Left ventricle myocardium superior (tissue), 1 donor: ENCODE data around the gene PRDM12. TPM values are rescaled to one million over a fixed set of nuclear protein-coding genes. Genes with fewer than 3 reads are reported as not detected.

Source experiments
- ATAC-seq: fragments of 200-7000 bp; cut with Tn5 transposase; one replicate; pipeline ENCODE4 v1.9.1; 2020; ENCODE audit warnings: mild to moderate bottlenecking, moderate library complexity
- DNase-seq: peaks from one replicate; pipeline ENCODE4 v3.0.0-alpha.2; 2020
- intact Hi-C: fragments of 100-400 bp; cut with micrococcal nuclease; formaldehyde crosslinking; loops from one replicate; pipeline ENCODE4 v1.11.0; 2022
- total RNA-seq: library from RNA; stranded (reverse); fragmentation: NEBNext Ultra II Directional; extraction: Animal tissue kit (Norgen Biotek cat#: 25700); gene quantifications from one replicate; pipeline ENCODE4 v1.2.1, GENCODE V29; 2021
- donor health status: DM: no; HTN: yes; CAD: no; lungs with severe emphysema.

The PRDM12 gene
- total RNA-seq, 1 donor from 2014 or later, result not detected

DNA sequence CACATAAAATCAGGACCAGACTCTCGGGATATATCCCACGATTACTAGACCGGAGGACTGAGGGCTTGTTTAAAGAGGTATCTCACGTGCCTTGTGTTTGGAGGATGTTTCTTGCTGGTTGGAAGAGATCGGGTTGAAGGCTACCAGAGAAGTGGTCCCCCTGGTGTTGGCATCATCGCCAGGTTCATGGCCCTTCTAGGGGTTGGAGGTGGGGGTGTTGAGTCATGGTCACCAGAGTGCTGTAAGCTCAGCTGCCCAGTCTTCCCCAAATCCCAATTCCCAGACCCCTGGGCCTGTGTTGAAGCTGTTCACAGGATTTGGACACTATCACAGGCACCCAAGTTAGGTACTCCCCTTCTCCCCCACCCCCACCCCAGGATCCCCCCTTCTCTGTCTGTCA, 29.1 kb upstream of the PRDM12 start:
- no peak for ATAC-seq
- intact Hi-C loops, result no loop called here
- no peak for DNase-seq

DNA sequence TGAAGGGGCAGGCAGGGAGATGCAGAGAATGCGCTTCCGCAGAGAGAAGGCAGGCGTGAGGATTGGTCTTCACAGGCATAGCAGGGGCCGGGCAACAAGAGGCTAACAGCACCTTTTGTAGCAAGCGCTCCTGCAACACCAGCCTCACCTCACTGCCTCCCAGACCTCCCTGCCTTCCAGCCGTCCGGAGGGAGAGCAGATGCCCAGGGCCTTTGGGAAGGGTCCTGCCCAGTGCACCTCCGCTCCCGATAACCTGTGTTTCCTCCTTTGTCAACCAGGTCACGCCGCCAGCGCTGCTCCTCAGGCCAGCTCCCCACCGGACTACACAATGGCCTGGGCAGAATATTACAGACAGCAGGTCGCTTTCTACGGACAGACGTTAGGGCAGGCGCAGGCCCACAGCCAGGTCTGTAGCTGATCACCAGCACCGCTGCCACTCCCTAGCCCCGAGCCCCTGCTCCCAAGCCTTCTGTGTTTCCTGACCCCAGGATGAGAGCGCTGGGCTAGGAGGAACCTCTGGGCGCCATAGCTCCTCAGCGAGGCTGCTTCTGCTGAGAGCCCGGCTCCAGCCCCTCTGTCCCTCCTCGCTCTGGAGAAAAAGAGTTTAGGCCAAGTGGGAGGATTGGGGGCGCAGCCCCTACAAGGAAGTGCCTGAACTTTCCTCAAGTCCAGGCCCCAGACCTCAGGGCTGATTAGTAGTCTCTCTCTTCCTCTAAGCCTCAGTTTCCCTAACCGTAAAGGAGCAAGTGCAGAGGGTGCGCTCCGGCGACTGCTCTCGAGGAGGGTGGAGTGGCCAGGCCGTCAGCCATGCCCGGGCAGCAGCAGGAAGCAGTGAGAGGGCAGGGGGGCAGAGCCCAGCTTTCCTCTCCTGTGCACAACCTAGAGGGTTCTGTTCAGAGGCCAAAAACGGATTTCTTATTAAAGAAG, 28.4 kb upstream of the PRDM12 start:
- DNase-seq, result no peak
- no peak for ATAC-seq
- intact Hi-C loops, result no loop called here

DNA sequence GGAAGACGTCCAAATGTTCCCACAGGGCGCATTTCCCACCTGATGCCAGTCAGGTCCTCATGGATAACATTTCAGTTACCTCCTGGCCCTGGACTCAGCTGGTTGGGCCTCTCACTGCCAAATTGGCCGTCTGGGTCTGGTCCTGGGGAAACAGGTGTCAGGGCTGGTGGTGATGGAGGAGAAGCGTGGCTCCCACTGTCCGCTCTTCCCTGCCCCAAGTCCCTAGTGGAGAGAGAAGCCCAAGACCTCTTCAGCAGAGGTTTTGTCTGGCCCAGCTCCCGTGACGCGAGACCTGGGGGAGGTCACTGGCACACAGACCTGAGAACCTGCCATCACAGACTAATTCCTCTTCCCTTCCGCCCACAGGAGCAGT, 27.8 kb upstream of the PRDM12 start:
- DNase-seq (no peak), ATAC-seq (no peak)
- intact Hi-C loops, result no loop called here

DNA sequence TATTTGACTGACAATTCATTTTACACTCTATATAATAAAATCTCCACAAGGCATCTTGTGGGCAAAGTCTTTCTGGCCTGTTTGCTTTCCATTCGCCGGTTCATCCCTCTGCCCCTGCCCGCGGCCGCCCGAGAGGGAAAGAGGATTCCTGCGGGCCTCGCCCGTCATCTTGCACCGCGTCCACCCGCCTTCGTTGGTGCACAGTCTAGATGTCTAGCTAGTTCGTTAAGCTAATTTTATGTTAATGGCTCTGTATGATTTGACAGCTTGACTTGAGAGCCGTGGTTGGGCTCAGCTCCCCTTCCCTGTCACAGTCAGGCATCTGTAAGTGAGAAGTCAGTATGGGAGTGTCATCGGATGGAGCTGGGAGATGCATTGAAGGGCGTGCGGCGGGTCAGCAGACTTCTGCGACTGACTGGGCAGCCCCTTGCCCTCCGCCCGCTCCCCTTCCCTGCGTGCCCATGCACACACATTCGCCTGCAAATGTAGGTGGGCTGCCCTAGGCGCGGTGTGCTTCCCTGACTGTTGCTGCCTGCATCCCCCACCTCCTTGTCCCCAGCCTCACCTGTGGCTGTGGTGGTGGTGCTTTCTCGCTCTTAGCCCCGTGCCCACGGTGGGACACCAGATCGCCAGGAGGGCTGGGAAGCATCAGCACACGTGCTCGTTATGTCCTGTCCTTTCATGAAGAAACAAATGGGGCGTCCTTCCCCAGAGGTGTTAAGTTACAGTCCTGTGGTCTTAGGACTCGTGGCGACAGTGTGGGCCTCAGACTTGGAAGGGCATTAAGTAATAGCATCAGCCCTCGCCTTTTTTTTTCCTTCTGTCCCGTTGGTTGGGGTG, 25.9 kb upstream of the PRDM12 start:
- ATAC-seq (no peak), DNase-seq (no peak)
- intact Hi-C loops, result no loop called here

DNA sequence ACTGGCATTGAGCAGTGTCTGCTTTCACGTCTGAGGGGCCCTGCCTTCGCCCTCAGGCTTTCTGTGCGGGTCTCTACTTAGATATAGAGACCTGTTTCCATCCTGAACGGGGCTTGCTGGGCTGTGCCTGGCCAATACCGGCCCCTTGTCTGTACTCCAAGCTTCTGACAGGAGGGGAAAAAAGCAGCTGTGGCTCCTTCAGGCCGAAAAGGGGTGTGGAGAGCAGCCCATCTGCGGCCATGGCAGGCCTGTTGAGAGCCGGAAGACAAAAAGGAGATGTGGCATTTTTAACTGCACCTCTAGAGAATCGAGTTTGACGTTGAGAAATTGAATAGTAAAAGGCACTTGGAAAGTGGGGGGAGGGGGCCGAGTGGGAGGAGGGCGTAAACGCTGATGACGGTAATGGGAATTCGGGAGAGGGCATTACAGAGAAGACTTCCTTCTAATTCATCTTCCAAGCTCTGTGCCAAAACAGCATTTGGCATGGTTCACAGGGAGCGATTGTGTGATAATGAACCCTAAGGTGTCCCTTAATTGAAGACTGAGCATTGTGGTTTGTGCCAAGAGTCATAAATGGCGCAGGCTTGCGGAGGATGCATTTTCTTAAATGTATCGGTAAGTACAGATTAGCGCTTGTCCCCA, 25.1 kb upstream of the PRDM12 start:
- ATAC-seq (no peak), DNase-seq (no peak)
- intact Hi-C loops, result no loop called here

DNA sequence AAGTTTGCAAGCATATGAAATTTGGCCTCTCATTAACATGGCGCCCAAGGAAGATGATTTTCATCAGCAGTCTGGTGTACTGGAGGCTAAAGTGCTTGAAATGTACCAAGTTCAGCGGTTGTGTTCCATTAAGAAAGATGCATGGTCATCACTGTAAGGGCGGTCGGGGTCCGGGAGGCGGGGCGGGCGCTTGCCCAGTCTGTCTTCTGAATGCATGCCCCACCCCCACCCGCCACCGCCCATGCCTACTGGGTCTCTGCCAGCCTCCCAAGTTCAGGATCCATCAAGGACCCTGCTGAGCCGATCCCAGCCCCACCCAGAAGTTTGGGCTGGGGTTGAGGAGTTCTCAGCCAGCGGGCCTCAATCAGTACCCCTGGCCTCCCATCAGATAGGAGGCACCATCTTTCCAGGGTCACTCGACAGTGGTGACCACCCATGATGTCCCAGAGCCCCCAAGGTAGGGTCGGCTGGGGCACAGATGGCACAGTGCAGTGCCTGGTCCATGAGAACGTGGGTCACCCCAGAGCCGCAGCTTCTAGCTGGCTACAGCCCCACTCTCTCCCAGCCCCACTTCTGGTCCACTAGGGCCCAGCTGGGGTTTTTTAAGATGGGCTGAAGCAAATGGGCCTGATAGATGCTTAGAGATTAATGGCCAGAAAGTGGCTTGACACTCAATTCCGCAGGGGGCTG, 24.4 kb upstream of the PRDM12 start:
- ATAC-seq (no peak), DNase-seq (no peak)
- intact Hi-C loops, result no loop called here

DNA sequence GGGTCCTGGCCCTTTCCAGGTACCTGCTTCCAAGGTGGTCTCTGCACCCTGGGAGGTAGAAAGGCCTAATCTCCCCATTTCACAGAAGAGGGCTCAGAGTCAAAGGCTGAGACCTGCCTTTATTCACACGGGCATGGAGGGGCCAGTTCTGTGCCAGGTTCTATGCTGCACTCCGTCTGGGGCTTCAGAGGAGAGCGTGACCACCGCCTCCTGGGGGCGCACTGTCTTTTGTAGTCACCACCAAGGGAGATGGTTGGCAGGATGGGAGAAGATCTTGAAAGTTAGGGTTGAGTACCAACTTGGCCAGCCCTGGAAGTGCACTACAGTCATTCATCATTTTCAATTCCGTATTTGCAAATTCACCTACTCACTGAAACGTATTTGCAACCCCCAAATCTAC, 23.7 kb upstream of the PRDM12 start:
- ATAC-seq (no peak), DNase-seq (no peak)
- intact Hi-C loops, result no loop called here

DNA sequence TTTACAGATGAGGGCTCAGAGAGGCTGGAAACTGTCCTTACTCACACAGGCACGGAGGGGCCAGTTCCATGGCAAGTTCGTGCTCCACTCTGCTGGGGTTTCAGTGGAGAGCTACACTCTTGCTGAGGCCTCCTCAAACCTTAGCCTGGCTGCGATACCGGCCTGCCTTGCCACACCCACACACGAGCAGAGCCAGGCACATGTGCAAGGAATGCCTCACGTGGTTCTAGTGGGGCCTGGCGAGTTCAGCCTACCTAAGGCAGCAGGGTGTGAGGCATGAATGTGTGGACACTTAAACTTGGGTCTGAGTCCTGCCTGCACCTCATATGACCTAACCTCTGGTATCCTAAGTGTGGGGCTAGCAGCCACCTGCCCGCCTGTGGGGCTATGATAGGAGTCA, 21.5 kb upstream of the PRDM12 start:
- intact Hi-C loops, result no loop called here
- DNase-seq, result peak; percentile 9
- no peak for ATAC-seq

DNA sequence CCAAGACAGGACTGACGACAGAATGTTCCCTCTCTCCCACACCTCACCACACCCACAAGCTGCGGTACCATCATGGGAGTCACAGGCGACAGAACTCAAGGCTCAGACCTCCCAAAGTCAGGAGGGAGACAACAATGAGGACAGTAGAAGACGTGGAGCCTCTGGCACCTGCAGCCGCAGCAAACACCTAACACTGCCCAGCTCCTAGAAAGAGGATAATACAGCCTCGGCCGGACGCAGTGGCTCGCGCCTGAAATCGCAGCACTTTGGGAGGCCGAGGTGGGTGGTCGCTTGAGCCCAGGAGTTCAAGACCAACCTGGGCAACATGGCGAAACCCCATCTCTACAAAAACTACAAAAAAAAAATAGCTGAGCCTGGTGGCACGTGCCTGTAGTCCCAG, 13.2 kb upstream of the PRDM12 start:
- intact Hi-C loops, result no loop called here
- DNase-seq (no peak), ATAC-seq (no peak)

DNA sequence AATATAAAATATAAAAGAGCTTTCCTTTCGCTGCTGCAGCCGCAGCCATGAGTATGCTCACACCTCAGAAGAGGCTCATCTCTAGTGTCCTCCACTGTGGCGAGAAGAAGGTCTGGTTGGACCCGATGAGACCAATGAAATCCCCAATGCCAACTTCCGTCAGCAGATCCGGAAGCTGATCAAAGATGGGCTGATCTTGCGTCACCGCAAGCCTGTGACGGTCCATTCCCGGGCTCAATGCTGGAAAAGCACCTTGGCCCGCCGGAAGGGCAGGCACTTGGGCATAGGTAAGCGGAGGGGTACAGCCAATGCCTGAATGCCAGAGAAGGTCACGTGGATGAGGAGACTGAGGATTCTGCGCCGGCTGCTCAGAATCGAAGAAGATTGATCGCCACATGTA, 12.6 kb upstream of the PRDM12 start:
- DNase-seq, result no peak
- ATAC-seq, result no peak
- intact Hi-C loops, result no loop called here

DNA sequence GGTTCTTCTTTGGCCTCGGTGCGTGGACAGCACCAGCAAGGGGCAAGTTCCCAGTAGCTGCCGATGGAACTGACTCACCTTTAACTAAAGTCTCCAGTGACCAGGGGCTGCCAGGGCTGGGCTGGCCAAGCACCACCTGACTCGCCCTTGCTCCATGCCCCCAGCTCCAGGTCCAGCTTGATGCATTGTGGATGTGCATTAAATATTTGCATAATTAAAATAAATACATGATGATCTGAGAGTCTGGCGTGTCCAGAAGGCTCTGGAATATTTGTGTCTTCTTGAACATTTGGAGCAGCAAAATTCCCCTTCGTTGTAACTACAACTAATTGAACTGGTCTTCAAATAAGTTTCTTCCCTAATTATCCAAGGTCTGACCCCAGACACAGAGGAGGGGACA, 9.5 kb upstream of the PRDM12 start:
- intact Hi-C loops, result no loop called here
- ATAC-seq (no peak), DNase-seq (no peak)

DNA sequence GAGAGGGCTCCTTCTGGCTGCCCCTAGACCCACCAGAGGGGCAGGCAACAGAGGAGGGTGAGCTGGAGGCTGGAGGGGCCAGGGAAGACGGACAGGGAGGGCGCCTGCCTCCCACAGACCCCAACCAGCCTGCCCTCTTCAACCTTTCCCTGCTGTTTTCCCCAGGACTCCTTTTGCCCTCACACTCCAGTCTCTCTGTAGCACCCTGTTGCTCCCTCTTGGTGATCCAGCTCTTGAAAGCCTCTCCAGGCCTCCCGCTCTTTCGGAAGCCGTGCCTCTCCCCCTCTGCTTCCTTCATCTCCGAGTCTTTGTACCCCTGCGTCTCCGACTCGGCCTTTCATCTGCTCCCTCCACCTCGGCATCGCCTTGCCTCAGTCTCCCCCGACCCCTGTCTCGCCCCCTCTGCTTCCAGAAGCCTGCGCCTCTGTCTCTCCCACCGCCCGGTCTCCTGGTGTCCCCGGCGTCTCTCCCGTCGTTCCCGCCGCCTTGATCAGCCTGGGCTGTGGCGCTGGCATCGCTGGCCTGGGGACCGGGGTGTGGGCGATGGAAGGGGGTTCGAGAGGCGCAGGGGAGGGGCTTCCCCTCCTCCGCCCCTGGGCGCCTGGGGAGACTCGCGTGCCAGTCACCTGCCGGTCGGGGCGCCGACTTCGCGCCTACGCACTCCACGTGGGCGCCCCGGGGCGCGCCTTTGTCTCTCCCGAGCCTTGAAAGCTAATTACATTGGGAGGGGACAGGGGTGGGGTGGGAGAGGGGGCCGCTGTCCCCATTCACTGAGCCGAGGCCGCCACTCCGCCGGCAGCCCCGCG, 5.3 kb upstream of the PRDM12 start:
- intact Hi-C loops, result no loop called here
- no peak for DNase-seq
- no peak for ATAC-seq

DNA sequence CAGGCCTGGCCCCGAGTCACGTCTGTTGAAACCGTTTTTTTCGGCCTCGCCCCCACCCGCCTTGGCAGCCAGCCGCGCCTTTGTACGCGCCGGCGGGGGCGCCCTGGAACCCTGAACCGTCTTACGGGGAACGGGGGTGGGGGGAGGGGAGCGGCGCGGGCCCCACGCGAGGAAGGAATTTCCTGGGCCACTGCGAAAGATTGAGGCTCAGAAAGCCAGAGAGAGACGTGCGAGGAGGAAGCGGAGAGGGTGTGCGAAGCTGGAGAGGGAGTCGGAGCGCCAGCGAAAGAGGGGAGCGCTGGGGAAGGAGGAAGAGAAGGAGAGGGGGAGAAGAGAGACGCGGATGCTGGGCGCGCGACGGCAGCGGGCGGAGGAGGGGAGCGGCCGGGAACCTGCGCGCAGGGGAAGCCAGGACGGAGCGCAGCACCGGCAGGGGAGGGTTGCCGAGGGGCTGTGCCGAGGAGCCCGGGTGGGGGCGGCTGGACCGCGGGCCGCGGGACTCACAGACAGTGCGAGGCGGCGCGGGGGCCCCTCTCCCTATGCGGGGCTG, 4.6 kb upstream of the PRDM12 start:
- intact Hi-C loops, result no loop called here
- DNase-seq, result no peak
- no peak for ATAC-seq

DNA sequence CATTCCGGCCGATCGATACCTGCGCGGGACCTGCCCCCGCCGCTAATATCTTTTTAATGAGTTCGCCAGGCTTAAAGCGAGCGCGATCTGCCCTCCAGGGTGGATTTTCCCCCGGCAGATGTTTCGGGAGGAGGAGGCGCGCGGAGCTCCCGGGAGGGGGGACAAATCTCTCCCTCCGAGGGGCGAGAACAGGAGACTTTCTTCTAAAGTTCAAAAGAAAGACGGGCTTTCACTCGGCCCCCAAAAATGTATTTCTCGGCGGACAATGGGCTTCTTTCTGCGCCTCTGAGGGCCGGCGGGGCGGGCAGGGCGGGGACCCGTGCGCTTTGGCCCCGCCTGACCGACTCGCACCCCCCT, 4.1 kb upstream of the PRDM12 start:
- intact Hi-C loops, result no loop called here
- no peak for ATAC-seq
- DNase-seq, result no peak

DNA sequence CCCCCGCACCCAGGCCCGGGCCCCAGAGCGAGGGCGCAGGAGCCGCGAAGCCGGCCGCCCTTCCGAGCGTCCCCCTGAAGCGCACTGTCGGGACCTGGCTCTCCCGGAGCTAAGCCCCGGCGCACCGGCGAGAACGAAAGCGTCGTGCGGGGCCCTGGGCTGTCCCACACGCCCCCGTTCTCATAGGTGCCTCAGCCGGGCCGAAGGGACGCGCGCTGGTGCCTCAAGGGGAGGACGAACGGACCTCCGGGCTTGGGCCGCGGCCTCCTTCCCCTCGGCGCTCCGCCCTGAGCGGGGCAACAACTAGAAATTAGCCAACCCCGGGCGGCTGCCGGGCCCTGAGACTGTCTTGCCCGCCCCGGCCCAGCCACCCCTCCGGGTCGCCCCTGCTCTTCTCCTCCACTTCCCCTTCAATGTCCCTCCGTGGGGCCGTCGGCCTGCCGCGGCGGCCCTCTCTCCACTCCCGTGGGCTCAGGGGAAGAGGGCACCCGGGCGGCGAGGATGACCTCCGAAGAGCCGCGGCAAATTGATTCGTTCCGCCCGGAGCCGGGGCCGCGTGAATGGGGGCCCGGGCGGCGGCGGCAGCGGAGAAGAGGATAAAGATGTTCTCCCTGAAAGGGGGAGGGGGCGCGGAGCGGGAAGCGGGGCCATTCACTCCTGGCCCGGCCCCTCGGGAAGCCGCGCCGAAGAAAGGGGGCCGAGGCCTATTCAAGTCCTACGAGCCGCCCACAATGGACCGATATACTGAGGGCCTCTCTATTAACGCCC, 3.5 kb upstream of the PRDM12 start:
- no peak for DNase-seq
- intact Hi-C loops, result no loop called here
- ATAC-seq, result peak; percentile 11

DNA sequence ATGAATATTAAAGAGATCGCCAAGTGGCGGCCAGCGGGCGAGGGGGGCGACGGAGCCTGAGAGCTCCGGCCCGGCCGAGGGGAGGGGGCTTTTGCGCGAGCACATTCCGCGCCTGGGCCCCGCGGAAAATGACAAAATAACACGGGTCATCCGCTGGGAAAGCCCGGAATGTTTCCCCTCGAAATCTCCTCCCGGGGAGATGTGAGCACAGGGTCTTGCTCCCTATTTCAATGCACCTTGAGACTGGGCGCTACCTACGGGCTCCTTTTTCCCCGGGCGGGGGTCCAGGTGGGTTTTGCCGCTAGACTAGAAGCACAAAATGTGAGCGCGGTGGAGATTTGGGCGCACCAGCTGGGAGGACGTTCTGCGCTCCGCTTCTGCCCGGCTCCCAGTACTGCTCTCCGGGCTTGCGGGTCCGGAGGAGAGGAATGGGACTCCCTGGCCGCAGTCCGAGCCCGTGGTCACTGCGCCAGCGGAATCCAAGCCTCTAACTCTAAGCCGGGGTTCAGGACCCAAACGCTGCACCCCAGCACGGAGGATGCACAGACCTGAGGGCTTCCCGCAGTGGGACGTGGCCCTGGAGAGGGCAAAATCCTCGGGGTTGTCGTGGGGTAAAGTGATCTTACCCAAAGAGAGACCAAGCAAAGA, 2.8 kb upstream of the PRDM12 start:
- DNase-seq, result no peak
- no peak for ATAC-seq
- intact Hi-C loops, result no loop called here
